ENCODE measurements around the gene NECAB2.

DNA sequence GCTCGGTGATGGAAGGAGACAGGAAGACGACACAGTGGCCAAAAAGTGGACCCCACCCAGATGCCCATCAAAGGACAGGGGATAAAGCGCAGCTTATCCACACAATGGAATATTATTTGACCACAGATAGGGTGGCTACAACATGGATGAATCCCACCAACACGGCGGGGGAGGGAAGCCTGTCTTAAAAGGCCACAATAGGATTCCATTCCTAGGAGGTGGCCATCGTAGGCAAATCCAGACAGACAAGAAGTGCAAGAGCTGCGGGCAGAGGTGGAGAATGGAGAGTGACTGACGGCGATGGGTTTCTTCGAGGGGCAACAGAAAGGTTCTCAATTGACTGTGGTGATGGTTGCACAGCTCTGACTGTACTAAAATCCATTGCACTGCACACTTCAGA, 58.6 kb downstream of the NECAB2 start:
- TF ChIP-seq, protein P1, sequence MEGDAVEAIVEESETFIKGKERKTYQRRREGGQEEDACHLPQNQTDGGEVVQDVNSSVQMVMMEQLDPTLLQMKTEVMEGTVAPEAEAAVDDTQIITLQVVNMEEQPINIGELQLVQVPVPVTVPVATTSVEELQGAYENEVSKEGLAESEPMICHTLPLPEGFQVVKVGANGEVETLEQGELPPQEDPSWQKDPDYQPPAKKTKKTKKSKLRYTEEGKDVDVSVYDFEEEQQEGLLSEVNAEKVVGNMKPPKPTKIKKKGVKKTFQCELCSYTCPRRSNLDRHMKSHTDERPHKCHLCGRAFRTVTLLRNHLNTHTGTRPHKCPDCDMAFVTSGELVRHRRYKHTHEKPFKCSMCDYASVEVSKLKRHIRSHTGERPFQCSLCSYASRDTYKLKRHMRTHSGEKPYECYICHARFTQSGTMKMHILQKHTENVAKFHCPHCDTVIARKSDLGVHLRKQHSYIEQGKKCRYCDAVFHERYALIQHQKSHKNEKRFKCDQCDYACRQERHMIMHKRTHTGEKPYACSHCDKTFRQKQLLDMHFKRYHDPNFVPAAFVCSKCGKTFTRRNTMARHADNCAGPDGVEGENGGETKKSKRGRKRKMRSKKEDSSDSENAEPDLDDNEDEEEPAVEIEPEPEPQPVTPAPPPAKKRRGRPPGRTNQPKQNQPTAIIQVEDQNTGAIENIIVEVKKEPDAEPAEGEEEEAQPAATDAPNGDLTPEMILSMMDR (IDR thresholded peaks at IDR 0.05 in 4 of 5, conservative IDR thresholded peaks at IDR 0.05 in 1 of 5): no peak
- no peak for TF ChIP-seq POLR2A (IDR thresholded peaks at IDR 0.05)
